ENCODE measurements around the gene COQ5.

COQ5 gene

GRCh38 chr12:120528861-120529525 lies at the start of gene COQ5:
TSS of gene COQ5 (minus strand) at chr12:120529158. CDS start at chr12:120529141, 17 bp downstream.
- Histone ChIP-seq H3K36me3 (ENCODE audit: insufficient read depth, low read length) (peaks cover 8% of the 10 kb centered on the region), H2AFZ (ENCODE audit: low read depth, low read length) (peak within 1 kb of the TSS; percentile 92), H3K27me3 (ENCODE audit: insufficient read depth, low read length) (no peaks in the 10 kb centered on the region), H3K9me3 (ENCODE audit: low read length) (no peaks in the 10 kb centered on the region), H3K4me3 (ENCODE audit: low read length) (peak within 1 kb of the TSS; percentile 59), H3K4me1 (ENCODE audit: insufficient read depth, low read length) (peaks cover 8% of the 10 kb centered on the region)

DNA sequence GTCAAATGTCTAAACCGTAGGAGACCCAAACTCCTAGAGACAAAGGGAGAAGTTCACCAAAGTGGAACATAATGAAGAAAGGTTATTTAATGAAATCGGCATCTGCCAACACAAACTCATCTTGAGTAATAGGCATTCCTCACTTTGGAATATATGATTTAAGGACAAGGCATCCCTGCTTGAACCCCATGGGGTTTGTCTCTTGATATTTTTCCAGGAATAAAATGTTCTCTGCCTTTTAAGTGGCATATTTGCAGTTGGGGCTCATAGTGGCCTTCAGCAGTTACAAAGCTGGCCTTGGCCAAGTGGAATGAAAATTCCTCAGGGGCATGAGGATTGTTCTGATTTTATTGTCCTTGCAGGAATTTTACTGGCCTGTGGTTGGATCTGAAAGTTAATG lies 45.1 kb upstream of the COQ5 start:
- Histone ChIP-seq H3K4me3 (ENCODE audit: low read length) (no peak overlapping the region), H3K4me1 (ENCODE audit: insufficient read depth, low read length) (no peaks in the 10 kb centered on the region), H3K9me3 (ENCODE audit: low read length) (no peaks in the 10 kb centered on the region), H2AFZ (ENCODE audit: low read depth, low read length) (no peak overlapping the region), H3K36me3 (ENCODE audit: insufficient read depth, low read length) (peaks cover 79% of the 10 kb centered on the region), H3K27me3 (ENCODE audit: insufficient read depth, low read length) (no peaks in the 10 kb centered on the region)

DNA sequence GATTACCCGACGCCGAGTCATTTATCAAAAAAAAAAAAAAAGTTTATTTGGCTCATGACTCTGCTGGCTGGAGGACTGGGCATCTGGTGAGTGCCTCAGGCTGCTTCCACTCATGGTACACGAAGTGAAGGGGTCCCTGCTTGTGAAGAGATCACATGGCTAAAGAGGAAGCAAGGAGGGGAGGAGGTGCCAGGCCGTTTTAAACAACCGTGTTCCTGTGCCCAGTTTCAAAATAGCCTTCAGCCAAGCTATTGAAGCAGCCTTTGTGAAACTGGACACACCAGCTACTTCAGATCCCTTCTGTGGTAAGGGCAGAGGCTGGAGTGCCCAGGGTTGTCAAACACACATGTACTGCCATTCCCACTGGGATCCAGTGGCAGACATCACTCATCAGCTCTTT lies 44.6 kb upstream of the COQ5 start:
- Histone ChIP-seq H3K36me3 (ENCODE audit: insufficient read depth, low read length) (peaks cover 80% of the 10 kb centered on the region), H3K4me3 (ENCODE audit: low read length) (no peak overlapping the region), H3K27me3 (ENCODE audit: insufficient read depth, low read length) (no peaks in the 10 kb centered on the region), H3K4me1 (ENCODE audit: insufficient read depth, low read length) (no peaks in the 10 kb centered on the region), H2AFZ (ENCODE audit: low read depth, low read length) (no peak overlapping the region), H3K9me3 (ENCODE audit: low read length) (no peaks in the 10 kb centered on the region)

DNA sequence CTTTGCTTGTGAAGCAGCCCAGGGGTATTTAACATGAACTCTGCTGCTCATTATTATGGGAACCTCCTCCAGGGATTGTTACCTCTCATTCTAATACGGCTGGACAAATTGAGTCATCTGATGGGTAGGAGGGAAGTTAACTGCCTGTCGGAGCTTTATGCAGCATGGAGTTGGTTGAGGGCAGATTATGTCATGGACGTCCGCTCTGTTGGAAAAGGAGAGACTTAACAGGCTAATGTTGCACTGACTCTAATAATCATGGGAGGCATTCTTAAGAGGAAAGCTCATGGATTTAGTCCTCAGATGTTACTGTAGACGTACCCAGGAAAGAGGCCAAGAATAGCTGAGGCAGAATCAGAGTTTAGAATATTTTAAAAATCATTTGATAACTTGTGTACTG lies 42.3 kb upstream of the COQ5 start:
- Histone ChIP-seq H3K9me3 (ENCODE audit: low read length) (no peaks in the 10 kb centered on the region), H3K36me3 (ENCODE audit: insufficient read depth, low read length) (peaks cover 82% of the 10 kb centered on the region), H3K4me3 (ENCODE audit: low read length) (no peak overlapping the region)

DNA sequence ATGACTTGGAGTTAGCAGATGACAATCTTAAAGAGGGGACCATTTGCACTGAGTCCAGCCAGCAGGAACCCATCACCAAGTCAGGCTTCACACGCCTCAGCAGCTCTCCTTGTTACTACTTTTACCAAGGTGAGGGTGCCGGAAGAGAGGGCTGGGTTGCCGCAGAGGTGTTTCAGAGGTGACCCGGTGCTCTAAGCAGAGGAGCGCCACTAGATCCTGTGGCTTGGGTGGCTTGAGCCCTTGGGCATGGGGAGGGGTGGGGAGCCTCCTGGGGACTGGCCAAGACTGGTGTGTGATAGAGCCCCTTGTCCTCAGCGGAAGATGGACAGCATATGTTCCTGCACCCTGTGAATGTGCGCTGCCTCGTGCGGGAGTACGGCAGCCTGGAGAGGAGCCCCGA lies 34.5 kb upstream of the COQ5 start:
- H3K9me3 ChIP-seq (ENCODE audit: low read length) = no peaks in the 10 kb centered on the region
- H3K4me1 ChIP-seq (ENCODE audit: insufficient read depth, low read length) = no peaks in the 10 kb centered on the region
- H3K36me3 ChIP-seq (ENCODE audit: insufficient read depth, low read length) = peaks cover 80% of the 10 kb centered on the region
- H2AFZ ChIP-seq (ENCODE audit: low read depth, low read length) = no peak overlapping the region
- H3K4me3 ChIP-seq (ENCODE audit: low read length) = no peak overlapping the region
- H3K27me3 ChIP-seq (ENCODE audit: insufficient read depth, low read length) = no peaks in the 10 kb centered on the region

More for the DNA sequence above, 42.3 kb upstream of the COQ5 start:
- Histone ChIP-seq H2AFZ (ENCODE audit: low read depth, low read length) (no peak overlapping the region), H3K27me3 (ENCODE audit: insufficient read depth, low read length) (no peaks in the 10 kb centered on the region), H3K4me1 (ENCODE audit: insufficient read depth, low read length) (no peaks in the 10 kb centered on the region)

DNA sequence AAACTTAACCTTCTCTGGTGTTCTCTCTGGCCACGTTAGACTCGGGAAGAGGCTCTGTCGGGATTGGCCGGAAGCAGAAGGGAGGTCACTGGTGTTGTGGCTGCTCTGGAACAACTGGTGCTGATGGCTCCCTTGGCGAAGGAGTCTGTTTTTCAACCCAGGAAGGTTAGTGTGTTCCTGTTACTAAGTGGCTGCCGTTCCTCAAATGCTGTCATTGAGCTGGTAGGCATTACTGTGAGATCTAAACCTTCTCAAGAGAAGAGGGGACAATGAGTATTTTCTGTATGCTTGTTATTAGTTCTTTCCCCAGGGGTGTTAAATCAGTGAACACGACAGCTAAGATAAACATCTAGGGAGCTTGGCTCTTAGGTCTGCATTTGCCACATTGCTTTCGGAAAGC lies 33.9 kb upstream of the COQ5 start:
- no peak overlapping the region for H3K4me3 ChIP-seq (ENCODE audit: low read length)
- H2AFZ ChIP-seq (ENCODE audit: low read depth, low read length) = no peak overlapping the region
- no peaks in the 10 kb centered on the region for H3K9me3 ChIP-seq (ENCODE audit: low read length)
- peaks cover 77% of the 10 kb centered on the region for H3K36me3 ChIP-seq (ENCODE audit: insufficient read depth, low read length)
- H3K4me1 ChIP-seq (ENCODE audit: insufficient read depth, low read length) = no peaks in the 10 kb centered on the region
- no peaks in the 10 kb centered on the region for H3K27me3 ChIP-seq (ENCODE audit: insufficient read depth, low read length)

DNA sequence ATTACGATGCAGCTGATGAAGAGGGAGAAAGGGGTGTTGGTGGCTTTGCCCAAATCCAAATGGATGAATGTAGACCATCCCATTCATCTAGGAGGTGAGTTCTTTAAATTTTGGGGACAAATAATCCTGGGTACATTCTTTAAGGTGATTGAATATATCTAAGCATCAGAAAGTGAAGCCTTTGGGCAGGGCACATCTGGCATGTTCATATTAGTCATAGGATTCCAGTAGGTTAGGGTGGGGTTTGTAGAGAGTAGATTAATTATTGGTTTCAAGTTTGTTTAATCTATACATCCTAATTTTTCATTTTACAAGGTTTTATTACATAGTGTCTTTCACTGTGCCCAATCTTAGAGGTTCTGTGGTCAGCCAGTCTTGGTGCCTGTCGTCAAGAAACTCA lies 28.6 kb upstream of the COQ5 start:
- no peaks in the 10 kb centered on the region for H3K27me3 ChIP-seq (ENCODE audit: insufficient read depth, low read length)
- no peaks in the 10 kb centered on the region for H3K9me3 ChIP-seq (ENCODE audit: low read length)
- no peaks in the 10 kb centered on the region for H3K4me1 ChIP-seq (ENCODE audit: insufficient read depth, low read length)
- peaks cover 65% of the 10 kb centered on the region for H3K36me3 ChIP-seq (ENCODE audit: insufficient read depth, low read length)
- no peak overlapping the region for H2AFZ ChIP-seq (ENCODE audit: low read depth, low read length)
- no peak overlapping the region for H3K4me3 ChIP-seq (ENCODE audit: low read length)

DNA sequence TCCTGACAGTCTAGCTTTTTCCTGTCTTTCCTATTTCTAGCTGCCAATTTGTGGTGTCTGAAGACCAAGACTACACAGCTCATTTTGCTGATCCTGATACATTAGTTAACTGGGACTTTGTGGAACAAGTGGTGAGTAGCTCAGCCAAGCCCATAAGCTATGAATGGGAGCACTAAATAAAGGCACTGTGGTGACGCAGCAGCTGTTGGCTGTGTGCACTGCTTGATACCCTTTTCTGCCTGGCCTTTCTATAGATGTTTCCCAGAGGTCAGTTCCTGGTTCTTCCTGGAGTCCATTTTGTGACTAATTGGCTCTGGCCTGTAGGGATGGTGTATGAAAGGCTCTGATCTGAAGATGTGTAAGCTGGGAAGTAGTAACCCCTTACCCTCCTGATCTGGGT lies 25.7 kb upstream of the COQ5 start:
- H3K4me1 ChIP-seq (ENCODE audit: insufficient read depth, low read length) = no peaks in the 10 kb centered on the region
- no peaks in the 10 kb centered on the region for H3K27me3 ChIP-seq (ENCODE audit: insufficient read depth, low read length)
- peaks cover 57% of the 10 kb centered on the region for H3K36me3 ChIP-seq (ENCODE audit: insufficient read depth, low read length)
- no peaks in the 10 kb centered on the region for H3K9me3 ChIP-seq (ENCODE audit: low read length)
- no peak overlapping the region for H3K4me3 ChIP-seq (ENCODE audit: low read length)
- H2AFZ ChIP-seq (ENCODE audit: low read depth, low read length) = no peak overlapping the region

DNA sequence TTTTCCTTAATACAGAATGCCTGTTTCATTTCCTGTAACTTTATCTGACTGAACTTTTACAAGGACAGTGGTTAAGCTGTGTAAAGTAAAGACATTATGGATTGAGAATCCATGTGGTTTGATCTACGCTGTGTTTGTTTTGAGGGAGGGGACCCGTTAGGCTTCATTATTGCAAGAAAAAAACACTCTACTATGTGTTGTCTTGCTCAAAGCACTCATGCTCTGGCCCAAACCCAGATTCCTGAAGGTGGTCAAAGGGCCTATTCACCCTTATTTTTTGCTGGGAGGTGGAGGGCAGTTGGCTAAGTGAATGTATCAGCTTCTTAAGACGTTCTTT lies 17.1 kb upstream of the COQ5 start:
- Histone ChIP-seq H3K36me3 (ENCODE audit: insufficient read depth, low read length) (peaks cover 52% of the 10 kb centered on the region), H3K9me3 (ENCODE audit: low read length) (no peaks in the 10 kb centered on the region), H2AFZ (ENCODE audit: low read depth, low read length) (no peak overlapping the region), H3K4me1 (ENCODE audit: insufficient read depth, low read length) (no peaks in the 10 kb centered on the region), H3K4me3 (ENCODE audit: low read length) (no peak overlapping the region), H3K27me3 (ENCODE audit: insufficient read depth, low read length) (no peaks in the 10 kb centered on the region)

- Histone ChIP-seq H3K4me1 (ENCODE audit: insufficient read depth, low read length) (no peaks in the 10 kb centered on the region), H3K27me3 (ENCODE audit: insufficient read depth, low read length) (no peaks in the 10 kb centered on the region), H3K36me3 (ENCODE audit: insufficient read depth, low read length) (peaks cover 51% of the 10 kb centered on the region), H2AFZ (ENCODE audit: low read depth, low read length) (no peak overlapping the region), H3K9me3 (ENCODE audit: low read length) (peaks cover 3% of the 10 kb centered on the region), H3K4me3 (ENCODE audit: low read length) (no peak overlapping the region)
These were observed 15.7 kb upstream of the COQ5 start for GRCh38 chr12:120544691-120545090.

DNA sequence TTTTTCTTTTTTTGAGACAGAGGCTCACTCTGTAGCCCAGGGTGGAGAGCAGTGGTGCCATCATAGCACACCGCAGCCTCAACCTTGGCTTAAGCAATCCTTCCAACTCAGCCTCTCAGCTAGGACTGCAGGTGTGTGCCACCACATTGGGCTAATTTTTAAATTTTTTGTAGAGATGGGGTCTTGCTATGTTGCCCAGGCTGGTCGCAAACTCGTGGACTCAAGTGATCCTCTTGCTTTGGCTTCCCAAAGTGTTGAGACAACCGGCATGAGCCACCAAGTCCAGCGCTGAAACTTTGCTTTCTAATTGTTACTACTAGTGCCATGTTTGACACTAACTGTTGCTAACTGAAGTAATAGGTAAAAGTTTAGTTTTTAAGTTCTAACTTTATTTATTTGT lies 13.2 kb upstream of the COQ5 start:
- no peaks in the 10 kb centered on the region for H3K4me1 ChIP-seq (ENCODE audit: insufficient read depth, low read length)
- peaks cover 44% of the 10 kb centered on the region for H3K36me3 ChIP-seq (ENCODE audit: insufficient read depth, low read length)
- H2AFZ ChIP-seq (ENCODE audit: low read depth, low read length) = no peak overlapping the region
- no peak overlapping the region for H3K4me3 ChIP-seq (ENCODE audit: low read length)
- H3K9me3 ChIP-seq (ENCODE audit: low read length) = peaks cover 3% of the 10 kb centered on the region
- H3K27me3 ChIP-seq (ENCODE audit: insufficient read depth, low read length) = no peaks in the 10 kb centered on the region

DNA sequence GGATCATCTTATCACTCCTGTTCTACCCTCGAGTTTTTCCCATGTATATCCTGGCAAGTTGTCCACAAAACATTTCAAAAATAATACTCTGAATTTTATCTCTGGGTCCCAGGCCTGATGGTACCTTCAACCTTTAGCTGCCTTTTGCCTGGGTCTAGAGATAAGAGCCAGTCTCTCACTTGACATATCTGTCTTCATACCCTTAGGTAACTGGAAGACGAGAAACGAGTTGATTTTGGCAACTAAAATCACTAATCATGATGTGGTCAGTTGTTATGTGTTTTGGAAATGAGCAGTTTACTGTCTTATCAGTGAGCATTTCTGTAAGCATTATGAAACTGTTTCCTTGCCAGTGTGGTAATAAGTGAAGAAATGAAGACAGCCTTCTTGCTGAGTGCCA lies 11.5 kb upstream of the COQ5 start:
- no peak overlapping the region for H2AFZ ChIP-seq (ENCODE audit: low read depth, low read length)
- no peaks in the 10 kb centered on the region for H3K27me3 ChIP-seq (ENCODE audit: insufficient read depth, low read length)
- no peak overlapping the region for H3K4me3 ChIP-seq (ENCODE audit: low read length)
- H3K4me1 ChIP-seq (ENCODE audit: insufficient read depth, low read length) = peaks cover 12% of the 10 kb centered on the region
- peaks cover 43% of the 10 kb centered on the region for H3K36me3 ChIP-seq (ENCODE audit: insufficient read depth, low read length)
- peaks cover 3% of the 10 kb centered on the region for H3K9me3 ChIP-seq (ENCODE audit: low read length)

- H3K27me3 ChIP-seq (ENCODE audit: insufficient read depth, low read length) = no peaks in the 10 kb centered on the region
- peaks cover 38% of the 10 kb centered on the region for H3K36me3 ChIP-seq (ENCODE audit: insufficient read depth, low read length)
- peaks cover 17% of the 10 kb centered on the region for H3K4me1 ChIP-seq (ENCODE audit: insufficient read depth, low read length)
- no peak overlapping the region for H2AFZ ChIP-seq (ENCODE audit: low read depth, low read length)
- H3K4me3 ChIP-seq (ENCODE audit: low read length) = no peak overlapping the region
- H3K9me3 ChIP-seq (ENCODE audit: low read length) = peaks cover 3% of the 10 kb centered on the region
These were observed 10.3 kb upstream of the COQ5 start for GRCh38 chr12:120539303-120539702.
